Natural killer cell (primary cell): Measurements from ENCODE around the gene RBM10. TPM values are rescaled to one million over a fixed set of nuclear protein-coding genes. Genes with fewer than 3 reads are reported as not detected.

Experiments used
- ATAC-seq, 3 donors: fragments of 150-1000 bp in 2 of 3; fragments of 200-7000 bp in 1 of 3; cut with Tn5 transposase; 1 replicate in 1 of 3; 2 replicates in 2 of 3; pipeline ENCODE4 v1.10.0; 2021; ENCODE audit warnings: mild to moderate bottlenecking in 2 of 3, moderate library complexity in 2 of 3
- DNase-seq, 2 donors: peaks; one replicate each; pipeline versions ENCODE4 v3.0.0 to v3.0.0-alpha.2; 2013 to 2021; ENCODE audit warnings: mixed read lengths in 1 of 2
- H3K27ac ChIP-seq: one replicate; pipeline ENCODE4 v1.5.1; 2013; ENCODE audit warnings: mild to moderate bottlenecking, low read length
- H3K27me3 ChIP-seq: one replicate; pipeline ENCODE4 v1.6.1; 2013; ENCODE audit warnings: low read length; ENCODE audit not compliant: control insufficient read depth, insufficient read depth
- H3K36me3 ChIP-seq: one replicate; pipeline ENCODE4 v1.6.1; 2013; ENCODE audit warnings: low read length; ENCODE audit not compliant: control insufficient read depth, insufficient read depth
- H3K4me1 ChIP-seq: one replicate; pipeline ENCODE4 v1.6.1; 2013; ENCODE audit warnings: low read length; ENCODE audit not compliant: control insufficient read depth, insufficient read depth
- H3K4me3 ChIP-seq: one replicate; pipeline ENCODE4 v1.5.1; 2013; ENCODE audit warnings: low read length
- H3K9me3 ChIP-seq: one replicate; pipeline ENCODE4 v1.6.1; 2013; ENCODE audit warnings: low read length; ENCODE audit not compliant: control insufficient read depth, insufficient read depth
- H3K27ac Mint-ChIP-seq, 2 donors: one replicate each; pipeline ENCODE4 v1.8.0; 2022; ENCODE audit warnings: mild to moderate bottlenecking in 2 of 2, mixed read lengths in 2 of 2, moderate library complexity in 1 of 2
- H3K27me3 Mint-ChIP-seq, 2 donors: one replicate each; pipeline ENCODE4 v1.8.0; 2022; ENCODE audit warnings: low read depth in 2 of 2, mixed read lengths in 2 of 2
- H3K36me3 Mint-ChIP-seq: one replicate; pipeline ENCODE4 v1.8.0; 2022; ENCODE audit warnings: mixed read lengths
- H3K4me1 Mint-ChIP-seq, 2 donors: one replicate each; pipeline ENCODE4 v1.8.0; 2022; ENCODE audit warnings: mixed read lengths in 2 of 2
- H3K4me3 Mint-ChIP-seq: one replicate; pipeline ENCODE4 v1.8.0; 2022; ENCODE audit warnings: mild to moderate bottlenecking, moderate library complexity, mixed read lengths
- H3K9me3 Mint-ChIP-seq, 2 donors: one replicate each; pipeline ENCODE4 v1.8.0; 2022; ENCODE audit warnings: mixed read lengths in 2 of 2
- WGBS: methylation state at CpG from one replicate; pipeline ENCODE4 v1.1.7; 2013; ENCODE audit warnings: missing lambda C conversion rate; ENCODE audit not compliant: insufficient coverage; 5-methylcytosine and 5-hydroxymethylcytosine counted together
- intact Hi-C: fragments of 100-400 bp; cut with micrococcal nuclease; formaldehyde crosslinking; loops from one replicate; pipeline ENCODE4 v1.14.2; 2022
- total RNA-seq, 4 donors: library from RNA; stranded (reverse); fragments of 120-200 nt in 1 of 4; gene quantifications; one replicate each; pipeline versions ENCODE4 v1.2.3 to v1.2.4, GENCODE V29; 2013 to 2022
- TF ChIP-seq, protein P1 (sequence below): fragments of 200-600 bp; IDR thresholded peaks from one replicate; pipeline ENCODE4 v1.8.0; 2022; ENCODE audit warnings: antibody characterized with exemption

RBM10 gene
- total RNA-seq, 3 donors from 2014 or later (not counting 1 experiment from before 2014, with no cell fraction given) = 37.5 to 43.7 (median 39.4) TPM

DNA sequence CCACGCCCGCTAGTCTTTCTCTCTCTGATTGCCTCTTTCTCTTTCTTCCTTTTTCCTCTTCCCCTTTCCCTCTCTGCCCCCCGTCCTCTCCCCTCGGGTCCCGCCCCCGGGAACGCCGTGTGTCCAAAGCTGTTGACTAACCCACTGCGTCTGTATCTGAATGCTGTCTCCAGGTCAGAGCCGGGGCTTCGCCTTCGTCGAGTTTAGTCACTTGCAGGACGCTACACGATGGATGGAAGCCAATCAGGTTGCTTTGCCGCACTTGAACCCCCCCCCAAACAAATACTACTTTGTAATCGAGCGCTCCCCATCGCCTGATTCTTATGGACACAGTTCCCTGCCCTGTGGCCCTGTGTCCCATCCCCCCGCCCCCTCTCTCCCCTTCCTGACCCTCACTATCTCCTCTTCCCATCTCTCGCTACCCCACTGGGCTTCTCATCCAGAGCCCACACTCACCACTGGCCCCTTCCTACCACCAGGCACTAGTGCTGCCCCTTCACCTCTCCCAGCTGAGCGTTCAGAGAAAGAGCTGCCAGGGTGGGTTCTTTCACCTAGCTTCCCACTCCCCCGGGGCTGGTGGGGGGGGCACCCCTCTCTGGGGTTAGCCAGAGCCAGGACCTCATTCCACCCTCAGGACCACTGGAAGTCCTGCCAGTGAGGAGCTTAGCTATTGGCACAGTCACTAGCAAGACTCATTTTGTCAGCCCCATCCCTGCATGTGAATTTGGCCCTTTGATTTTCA lies 30.0 kb downstream of the RBM10 start:
- H3K27me3 Mint-ChIP-seq = no peaks in the 10 kb centered on the region
- H3K36me3 Mint-ChIP-seq = no peaks in the 10 kb centered on the region
- Histone ChIP-seq H3K4me3 (no peak overlapping the region), H3K36me3 (peaks cover 58% of the 10 kb centered on the region), H3K27me3 (no peaks in the 10 kb centered on the region), H3K9me3 (no peaks in the 10 kb centered on the region), H3K4me1 (no peaks in the 10 kb centered on the region), H3K27ac (no peak overlapping the region)
- no peak overlapping the region for H3K4me3 Mint-ChIP-seq
- peaks cover 0 to 11% of the 10 kb centered on the region in 2 donors for H3K4me1 Mint-ChIP-seq
- TF ChIP-seq, protein P1, sequence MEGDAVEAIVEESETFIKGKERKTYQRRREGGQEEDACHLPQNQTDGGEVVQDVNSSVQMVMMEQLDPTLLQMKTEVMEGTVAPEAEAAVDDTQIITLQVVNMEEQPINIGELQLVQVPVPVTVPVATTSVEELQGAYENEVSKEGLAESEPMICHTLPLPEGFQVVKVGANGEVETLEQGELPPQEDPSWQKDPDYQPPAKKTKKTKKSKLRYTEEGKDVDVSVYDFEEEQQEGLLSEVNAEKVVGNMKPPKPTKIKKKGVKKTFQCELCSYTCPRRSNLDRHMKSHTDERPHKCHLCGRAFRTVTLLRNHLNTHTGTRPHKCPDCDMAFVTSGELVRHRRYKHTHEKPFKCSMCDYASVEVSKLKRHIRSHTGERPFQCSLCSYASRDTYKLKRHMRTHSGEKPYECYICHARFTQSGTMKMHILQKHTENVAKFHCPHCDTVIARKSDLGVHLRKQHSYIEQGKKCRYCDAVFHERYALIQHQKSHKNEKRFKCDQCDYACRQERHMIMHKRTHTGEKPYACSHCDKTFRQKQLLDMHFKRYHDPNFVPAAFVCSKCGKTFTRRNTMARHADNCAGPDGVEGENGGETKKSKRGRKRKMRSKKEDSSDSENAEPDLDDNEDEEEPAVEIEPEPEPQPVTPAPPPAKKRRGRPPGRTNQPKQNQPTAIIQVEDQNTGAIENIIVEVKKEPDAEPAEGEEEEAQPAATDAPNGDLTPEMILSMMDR = no peak
- DNase-seq = no peak
- WGBS = 95% methylated on average over 23 of the region's 23 CpGs
- intact Hi-C loops = no loop called here
- H3K27ac Mint-ChIP-seq = no peak overlapping the region
- no peaks in the 10 kb centered on the region for H3K9me3 Mint-ChIP-seq
- ATAC-seq = no peak

DNA sequence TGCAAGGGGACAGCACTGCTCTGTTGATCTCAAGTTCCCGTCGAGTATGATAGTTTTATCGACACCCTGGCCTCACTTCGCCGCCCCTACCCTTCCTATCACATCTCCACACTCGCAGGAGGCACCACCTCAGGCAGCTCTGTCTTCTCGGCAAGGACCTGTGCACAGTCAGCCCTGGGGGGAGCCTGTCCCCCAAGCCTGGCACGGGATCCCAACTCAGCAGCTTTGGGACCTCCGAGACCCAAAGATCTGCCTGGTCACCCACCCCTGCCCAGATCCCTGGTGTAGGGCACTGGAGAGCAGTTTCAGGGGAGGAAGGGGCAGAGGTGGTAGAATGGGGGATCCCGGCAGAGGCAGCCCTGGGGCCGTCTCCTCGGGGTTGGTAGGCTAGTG lies 30.6 kb downstream of the RBM10 start:
- ATAC-seq (no peak), DNase-seq (no peak)
- no peaks in the 10 kb centered on the region for H3K9me3 Mint-ChIP-seq
- H3K4me1 Mint-ChIP-seq = peaks cover 0 to 11% of the 10 kb centered on the region in 2 donors
- no peaks in the 10 kb centered on the region for H3K27me3 Mint-ChIP-seq
- no peak overlapping the region for H3K27ac Mint-ChIP-seq
- Histone ChIP-seq H3K4me3 (no peak overlapping the region), H3K9me3 (no peaks in the 10 kb centered on the region), H3K27me3 (no peaks in the 10 kb centered on the region), H3K4me1 (no peaks in the 10 kb centered on the region), H3K36me3 (peaks cover 53% of the 10 kb centered on the region), H3K27ac (no peak overlapping the region)
- no peaks in the 10 kb centered on the region for H3K36me3 Mint-ChIP-seq
- intact Hi-C loops = no loop called here
- H3K4me3 Mint-ChIP-seq = no peak overlapping the region
- TF ChIP-seq, protein P1 = no peak
- WGBS = 96% methylated on average over 12 of the region's 12 CpGs

DNA sequence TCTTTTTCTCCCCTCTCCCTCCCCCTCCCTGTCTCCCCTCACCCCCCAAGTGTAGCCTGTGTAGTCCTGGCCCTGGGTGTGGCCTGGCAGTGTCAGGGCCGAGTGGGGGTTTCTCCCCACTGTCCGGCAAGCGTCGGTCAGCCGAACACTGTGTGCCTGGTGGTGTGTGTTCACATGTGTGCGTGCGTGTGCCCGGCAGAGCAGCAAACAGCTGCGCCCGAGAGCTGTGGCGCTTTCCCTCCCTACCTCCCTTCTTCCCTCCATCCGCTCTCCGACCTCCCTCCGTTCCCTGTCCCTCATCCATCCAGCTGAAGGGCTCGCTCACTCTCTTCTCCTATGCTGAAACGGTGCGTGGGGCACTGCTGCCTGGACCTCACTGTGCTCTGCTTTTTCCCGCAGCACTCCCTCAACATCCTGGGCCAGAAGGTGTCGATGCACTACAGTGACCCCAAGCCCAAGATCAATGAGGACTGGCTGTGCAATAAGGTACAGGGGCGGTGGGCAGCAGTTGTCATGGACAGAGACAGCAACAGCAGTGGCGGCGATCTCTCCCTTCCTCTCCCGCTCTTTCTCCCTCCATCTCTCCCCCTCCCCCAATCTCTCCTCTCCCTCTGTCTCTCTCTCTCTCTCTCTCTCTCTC lies 31.2 kb downstream of the RBM10 start:
- no peak for DNase-seq
- Mint-ChIP-seq H3K4me1 (peaks cover 0 to 11% of the 10 kb centered on the region in 2 donors), H3K9me3 (no peaks in the 10 kb centered on the region), H3K36me3 (no peaks in the 10 kb centered on the region), H3K4me3 (no peak overlapping the region), H3K27me3 (no peaks in the 10 kb centered on the region), H3K27ac (peak overlapping the region in 1 of 2 donors; percentile 52)
- 97% methylated on average over 23 of the region's 23 CpGs for WGBS
- ATAC-seq = no peak
- TF ChIP-seq, protein P1 = no peak
- Histone ChIP-seq H3K27ac (no peak overlapping the region), H3K4me1 (no peaks in the 10 kb centered on the region), H3K4me3 (no peak overlapping the region), H3K9me3 (no peaks in the 10 kb centered on the region), H3K36me3 (peaks cover 51% of the 10 kb centered on the region), H3K27me3 (no peaks in the 10 kb centered on the region)
- intact Hi-C loops = no loop called here
